HPDE6-E6E7 (cell line): ENCODE data around the gene C22orf39.
"Not testable (repeated sequence)": the region's sequence is repeated elsewhere in the genome, so short reads cannot be mapped to it uniquely, and the experiment has no call there.

Source experiments
- DNase-seq: peaks from one replicate; pipeline ENCODE4 v3.0.0; 2011; ENCODE audit warnings: missing footprints; ENCODE audit errors: extremely low spot score

C22orf39 gene

GRCh38 chr22:19454156-19454555 lies 6.6 kb upstream of the C22orf39 start:
- no peak for DNase-seq

GRCh38 chr22:19453718-19454117 lies 6.2 kb upstream of the C22orf39 start:
- DNase-seq = no peak

- no peak for DNase-seq
Measured at GRCh38 chr22:19451570-19451969, 4.1 kb upstream of the C22orf39 start.

GRCh38 chr22:19450363-19451175 lies 3.1 kb upstream of the C22orf39 start:
- DNase-seq = no peak

- no peak for DNase-seq
Measured at GRCh38 chr22:19449422-19449767, 1.9 kb upstream of the C22orf39 start.

- no peak for DNase-seq
Measured at GRCh38 chr22:19448739-19449421, 1.4 kb upstream of the C22orf39 start.

- peak; percentile 70 for DNase-seq
Measured at GRCh38 chr22:19448076-19448607, 631 bp upstream of the C22orf39 start.

- no peak for DNase-seq
Measured at GRCh38 chr22:19446603-19447329, 745 bp downstream of the C22orf39 start.

- DNase-seq = not testable (repeated sequence)
Measured at GRCh38 chr22:19445279-19445982, 2.1 kb downstream of the C22orf39 start.

GRCh38 chr22:19443544-19444211 lies 3.8 kb downstream of the C22orf39 start:
- no peak for DNase-seq

GRCh38 chr22:19442166-19442565 lies 5.3 kb downstream of the C22orf39 start:
- no peak for DNase-seq

GRCh38 chr22:19440411-19441195 lies 6.9 kb downstream of the C22orf39 start:
- no peak for DNase-seq

GRCh38 chr22:19438298-19438697 lies 9.2 kb downstream of the C22orf39 start:
- DNase-seq = no peak

- DNase-seq = not testable (repeated sequence)
Measured at GRCh38 chr22:19436444-19437161, 10.9 kb downstream of the C22orf39 start.

GRCh38 chr22:19434829-19435580 lies 12.5 kb downstream of the C22orf39 start:
- DNase-seq = no peak

- no peak for DNase-seq
Measured at GRCh38 chr22:19434401-19434800, 13.1 kb downstream of the C22orf39 start.

- DNase-seq = peak; percentile 87
Measured at GRCh38 chr22:19432133-19432851, 15.2 kb downstream of the C22orf39 start, which contains the start of gene MRPL40. MRPL40 (plus strand) TSS chr22:19432545; CDS start chr22:19432555, 10 bp downstream.

- DNase-seq = peak; percentile 60
Measured at GRCh38 chr22:19431649-19432132, 15.8 kb downstream of the C22orf39 start, which contains the start of gene HIRA. HIRA (minus strand) TSS chr22:19431733; CDS start chr22:19431476, 257 bp downstream.
